ENCODE data around the gene GAPDHS. TPM values are rescaled to one million over a fixed set of nuclear protein-coding genes. Genes with fewer than 3 reads are reported as not detected.

Gene GAPDHS
- total RNA-seq, 1 donor from 2014 or later: not detected

DNA sequence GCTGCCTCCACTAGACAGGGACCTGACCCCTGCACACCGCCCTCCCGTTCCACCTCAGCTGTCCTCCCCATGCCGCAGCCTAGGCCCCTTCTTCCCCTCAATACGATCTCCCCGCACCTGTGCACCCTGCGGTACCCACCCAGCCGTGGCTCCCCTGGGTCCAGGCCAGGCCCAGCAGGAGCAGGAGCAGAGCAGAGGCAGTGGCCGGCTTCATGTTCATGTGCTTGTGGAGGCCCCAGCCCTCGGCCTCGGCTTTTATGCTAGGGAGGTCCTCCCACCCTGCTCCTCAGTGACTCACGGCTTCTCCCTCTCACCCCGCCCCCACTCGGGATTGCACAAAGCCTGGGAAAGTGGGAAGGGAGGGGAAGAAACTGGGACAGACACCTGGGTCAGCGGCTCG, 31.6 kb upstream of the GAPDHS start:
- DNase-seq (ENCODE audit: low spot score): no peak
- Histone ChIP-seq H3K9ac (no peak overlapping the region), H3K9me3 (ENCODE audit: low read depth) (no peaks in the 10 kb centered on the region), H4K20me1 (ENCODE audit: low read depth) (no peaks in the 10 kb centered on the region), H3F3A (ENCODE audit: low read depth) (no peaks in the 10 kb centered on the region), H3K36me3 (no peaks in the 10 kb centered on the region), H3K4me2 (no peak overlapping the region), H3K79me2 (ENCODE audit: low read depth) (no peaks in the 10 kb centered on the region), H3K27ac (no peak overlapping the region), H3K4me3 (no peak overlapping the region), H2AFZ (replicated peaks) (no peak overlapping the region), H3K4me1 (no peaks in the 10 kb centered on the region), H3K27me3 (no peaks in the 10 kb centered on the region)
- Mint-ChIP-seq H3K27me3 (ENCODE audit: insufficient read depth, low read depth) (peaks cover 20% of the 10 kb centered on the region), H3K4me3 (no peak overlapping the region), H3K9me3 (no peaks in the 10 kb centered on the region), H3K36me3 (no peaks in the 10 kb centered on the region), H3K4me1 (peaks cover 4% of the 10 kb centered on the region), H3K27ac (no peak overlapping the region)
- TF ChIP-seq, protein P1, sequence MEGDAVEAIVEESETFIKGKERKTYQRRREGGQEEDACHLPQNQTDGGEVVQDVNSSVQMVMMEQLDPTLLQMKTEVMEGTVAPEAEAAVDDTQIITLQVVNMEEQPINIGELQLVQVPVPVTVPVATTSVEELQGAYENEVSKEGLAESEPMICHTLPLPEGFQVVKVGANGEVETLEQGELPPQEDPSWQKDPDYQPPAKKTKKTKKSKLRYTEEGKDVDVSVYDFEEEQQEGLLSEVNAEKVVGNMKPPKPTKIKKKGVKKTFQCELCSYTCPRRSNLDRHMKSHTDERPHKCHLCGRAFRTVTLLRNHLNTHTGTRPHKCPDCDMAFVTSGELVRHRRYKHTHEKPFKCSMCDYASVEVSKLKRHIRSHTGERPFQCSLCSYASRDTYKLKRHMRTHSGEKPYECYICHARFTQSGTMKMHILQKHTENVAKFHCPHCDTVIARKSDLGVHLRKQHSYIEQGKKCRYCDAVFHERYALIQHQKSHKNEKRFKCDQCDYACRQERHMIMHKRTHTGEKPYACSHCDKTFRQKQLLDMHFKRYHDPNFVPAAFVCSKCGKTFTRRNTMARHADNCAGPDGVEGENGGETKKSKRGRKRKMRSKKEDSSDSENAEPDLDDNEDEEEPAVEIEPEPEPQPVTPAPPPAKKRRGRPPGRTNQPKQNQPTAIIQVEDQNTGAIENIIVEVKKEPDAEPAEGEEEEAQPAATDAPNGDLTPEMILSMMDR (IDR thresholded peaks at IDR 0.05): no peak
- TF ChIP-seq EZH2 (IDR thresholded peaks at IDR 0.05): no peak
- no peak for TF ChIP-seq EZH2phosphoT487 (IDR thresholded peaks at IDR 0.05)

DNA sequence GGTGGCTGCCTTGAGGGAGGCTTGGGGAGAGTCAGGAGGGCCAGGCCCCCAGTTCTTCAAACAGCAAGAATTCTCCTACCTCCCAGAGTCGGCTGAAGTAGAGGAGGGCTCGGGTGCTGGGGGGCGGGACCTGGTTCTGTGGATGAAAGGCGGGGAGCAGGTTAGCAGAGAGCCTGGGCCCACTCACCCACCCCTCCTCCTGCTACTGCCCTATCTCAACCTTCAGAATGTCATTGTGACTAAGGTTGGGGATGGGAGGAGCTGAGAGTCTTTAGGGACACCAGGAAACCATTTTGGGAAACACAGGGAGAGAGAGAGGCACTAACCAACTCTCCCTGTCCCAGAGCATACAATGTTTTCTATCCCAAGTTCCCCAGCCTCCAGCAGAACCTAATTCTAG, 30.5 kb upstream of the GAPDHS start:
- H3K27me3 Mint-ChIP-seq (ENCODE audit: insufficient read depth, low read depth): peaks cover 25% of the 10 kb centered on the region
- H3K27ac ChIP-seq: no peak overlapping the region

DNA sequence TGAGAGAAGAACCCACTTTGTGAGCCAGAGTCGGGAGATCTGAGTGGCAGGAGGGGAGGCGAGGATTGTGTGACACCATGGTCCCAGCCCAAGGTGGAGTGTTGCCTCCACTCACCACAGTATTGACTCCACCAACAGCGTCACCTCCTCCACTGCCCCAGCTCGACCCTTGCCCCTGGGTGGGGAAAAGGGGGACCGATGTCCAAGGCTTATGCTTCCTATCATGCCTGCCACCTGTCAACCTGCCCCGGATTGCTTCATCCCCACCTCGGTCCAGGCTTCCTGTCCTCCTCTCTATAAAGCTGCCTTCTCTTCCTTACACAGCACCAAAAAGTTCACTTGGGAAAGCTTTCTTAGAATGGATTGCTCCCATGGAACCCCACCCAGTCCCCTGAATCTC, 27.2 kb upstream of the GAPDHS start:
- Histone ChIP-seq H2AFZ (replicated peaks) (no peak overlapping the region), H3K4me1 (peaks cover 4% of the 10 kb centered on the region), H3K9me3 (ENCODE audit: low read depth) (no peaks in the 10 kb centered on the region), H3K79me2 (ENCODE audit: low read depth) (peaks cover 19% of the 10 kb centered on the region), H3K27ac (no peak overlapping the region), H4K20me1 (ENCODE audit: low read depth) (no peaks in the 10 kb centered on the region), H3F3A (ENCODE audit: low read depth) (peaks cover 10% of the 10 kb centered on the region), H3K4me2 (no peak overlapping the region), H3K36me3 (no peaks in the 10 kb centered on the region), H3K27me3 (peaks cover 5% of the 10 kb centered on the region), H3K9ac (no peak overlapping the region), H3K4me3 (no peak overlapping the region)
- Mint-ChIP-seq H3K36me3 (no peaks in the 10 kb centered on the region), H3K27me3 (ENCODE audit: insufficient read depth, low read depth) (peaks cover 41% of the 10 kb centered on the region), H3K4me3 (no peak overlapping the region), H3K27ac (no peak overlapping the region), H3K4me1 (peaks cover 8% of the 10 kb centered on the region), H3K9me3 (no peaks in the 10 kb centered on the region)
- TF ChIP-seq, protein P1 (IDR thresholded peaks at IDR 0.05): no peak
- TF ChIP-seq EZH2phosphoT487 (IDR thresholded peaks at IDR 0.05): no peak
- no peak for TF ChIP-seq EZH2 (IDR thresholded peaks at IDR 0.05)
- no peak for DNase-seq (ENCODE audit: low spot score)

More for the DNA sequence above, 30.5 kb upstream of the GAPDHS start:
- no peak overlapping the region for H3K4me2 ChIP-seq
- no peaks in the 10 kb centered on the region for H3F3A ChIP-seq (ENCODE audit: low read depth)
- no peaks in the 10 kb centered on the region for H4K20me1 ChIP-seq (ENCODE audit: low read depth)
- no peaks in the 10 kb centered on the region for H3K36me3 ChIP-seq
- no peak overlapping the region for H3K4me3 ChIP-seq
- Mint-ChIP-seq H3K36me3 (no peaks in the 10 kb centered on the region), H3K9me3 (no peaks in the 10 kb centered on the region), H3K27ac (no peak overlapping the region), H3K4me1 (peaks cover 4% of the 10 kb centered on the region), H3K4me3 (no peak overlapping the region)
- no peak overlapping the region for H2AFZ ChIP-seq (replicated peaks)
- no peaks in the 10 kb centered on the region for H3K9me3 ChIP-seq (ENCODE audit: low read depth)
- no peaks in the 10 kb centered on the region for H3K4me1 ChIP-seq
- DNase-seq (ENCODE audit: low spot score): no peak
- no peak overlapping the region for H3K9ac ChIP-seq
- H3K27me3 ChIP-seq: no peaks in the 10 kb centered on the region
- no peaks in the 10 kb centered on the region for H3K79me2 ChIP-seq (ENCODE audit: low read depth)
- no peak for TF ChIP-seq EZH2phosphoT487 (IDR thresholded peaks at IDR 0.05)
- no peak for TF ChIP-seq EZH2 (IDR thresholded peaks at IDR 0.05)
- TF ChIP-seq, protein P1 (IDR thresholded peaks at IDR 0.05): no peak
